GM12878 (cell line): Measurements from ENCODE around the gene SMIM44. TPM values are rescaled to one million over a fixed set of nuclear protein-coding genes. Genes with fewer than 3 reads are reported as not detected.

ENCODE experiments used
- ATAC-seq: fragments of 200-7000 bp; cut with Tn5 transposase; 3 replicates; pipeline ENCODE4 v1.9.1; 2020; ENCODE audit warnings: mild to moderate bottlenecking, moderate library complexity
- BruUV-seq: library from RNA; stranded (reverse); fragments of 400-500 nt; replicated peaks from 2 replicates; lab custom pipeline; 2021; lab: Mats Ljungman, UMichigan
- CTCF ChIA-PET: fragments of 300-600 bp; sonication (Branson Sonifier 250); formaldehyde crosslinking; extraction: SDS; loops from one replicate; lab custom pipeline; 2021; ENCODE audit warnings: inconsistent platforms; lab: Yijun Ruan, JAX
- POLR2A ChIA-PET: fragments of 350-600 bp; formaldehyde crosslinking; extraction: SDS; loops from one replicate; lab custom pipeline; 2021; ENCODE audit warnings: inconsistent platforms; lab: Charles Lee
- RAD21 ChIA-PET: fragments of 300-600 bp; sonication (Branson Sonifier 250); formaldehyde crosslinking; loops from one replicate; lab custom pipeline; 2023; ENCODE audit warnings: antibody characterized with exemption; ENCODE audit not compliant: unreplicated experiment; lab: Charles Lee
- SMC1A ChIA-PET: fragments of 300-600 bp; sonication (Branson Sonifier 250); formaldehyde crosslinking; loops from one replicate; lab custom pipeline; 2023; ENCODE audit not compliant: unreplicated experiment, uncharacterized antibody; lab: Charles Lee
- DNase-seq: peaks from one replicate; pipeline ENCODE4 v3.0.0-alpha.2; 2011; ENCODE audit warnings: low read depth, low spot score
- FAIRE-seq: peaks from 3 replicates; lab custom pipeline; 2011; peaks lifted over from hg19 to GRCh38; lab: Jason Lieb, UNC
- H2AFZ ChIP-seq: 2 replicates; pipeline ENCODE4 v1.6.0; 2011; ENCODE audit warnings: low read depth, low read length, control low read depth; ENCODE audit not compliant: control insufficient read depth
- H3K27ac ChIP-seq: 2 replicates; pipeline ENCODE4 v1.5.1; 2011; ENCODE audit warnings: control low read depth; ENCODE audit not compliant: control insufficient read depth, insufficient read depth
- H3K27me3 ChIP-seq, 2 experiments: replicated peaks in 1 of 2; 2 replicates each; pipeline versions ENCODE4 v1.6.0 to v1.6.1; 2011; ENCODE audit warnings: low read length in 1 of 2; ENCODE audit not compliant: control insufficient read depth in 2 of 2, insufficient read depth in 2 of 2
- H3K36me3 ChIP-seq, 2 experiments: 2 replicates each; pipeline ENCODE4 v1.5.1; 2011; ENCODE audit warnings: low read length in 1 of 2; ENCODE audit not compliant: control insufficient read depth in 2 of 2, insufficient read depth in 2 of 2
- H3K4me1 ChIP-seq: 2 replicates; pipeline ENCODE4 v1.6.1; 2011; ENCODE audit warnings: mild to moderate bottlenecking, low read length, moderate library complexity, mixed read lengths; ENCODE audit not compliant: control insufficient read depth, insufficient read depth
- H3K4me2 ChIP-seq: 2 replicates; pipeline ENCODE4 v1.6.0; 2011; ENCODE audit warnings: control low read depth; ENCODE audit not compliant: control insufficient read depth, insufficient read depth
- H3K4me3 ChIP-seq: fragments of 200-600 bp; sonication (generic); 2 replicates; pipeline ENCODE4 v1.5.1; 2016
- H3K79me2 ChIP-seq: 2 replicates; pipeline ENCODE4 v1.6.0; 2011; ENCODE audit warnings: low read length; ENCODE audit not compliant: control insufficient read depth, insufficient read depth
- H3K9ac ChIP-seq: 2 replicates; pipeline ENCODE4 v1.8.0; 2011; ENCODE audit warnings: low read length, control low read depth, mixed read lengths; ENCODE audit not compliant: control insufficient read depth, insufficient read depth
- H3K9me3 ChIP-seq: replicated peaks from 3 replicates; pipeline ENCODE4 v1.5.1; 2011; ENCODE audit warnings: mild to moderate bottlenecking, low read length; ENCODE audit not compliant: control insufficient read depth, insufficient read depth
- H4K20me1 ChIP-seq: 2 replicates; pipeline ENCODE4 v1.6.0; 2011; ENCODE audit not compliant: control insufficient read depth, insufficient read depth
- ATF2 ChIP-seq: IDR thresholded peaks from 2 replicates; pipeline ENCODE4 v1.6.1; 2012; ENCODE audit warnings: low read length, inconsistent platforms
- CHD1 ChIP-seq: IDR thresholded peaks from 2 replicates; pipeline ENCODE4 v1.6.1; 2012; ENCODE audit warnings: low read depth, low read length, improper control_type of control experiment
- EED ChIP-seq: sonication (generic); IDR thresholded peaks from 2 replicates; pipeline ENCODE4 v1.6.1; 2016; ENCODE audit warnings: antibody characterized with exemption, low read depth
- IRF4 ChIP-seq: IDR thresholded peaks from 2 replicates; pipeline ENCODE4 v1.6.1; 2011; ENCODE audit warnings: low read depth, low read length
- NFXL1 ChIP-seq: fragments of 450-650 bp; IDR thresholded peaks from 2 replicates; pipeline ENCODE4 v1.6.1; 2017; ENCODE audit warnings: antibody characterized with exemption, mild to moderate bottlenecking, borderline replicate concordance
- POLR2A ChIP-seq: IDR thresholded peaks from 2 replicates; pipeline ENCODE4 v1.6.1; 2011; ENCODE audit warnings: low read depth, mild to moderate bottlenecking, low read length
- SMC3 ChIP-seq: IDR thresholded peaks from 2 replicates; pipeline ENCODE4 v1.6.1; 2011; ENCODE audit warnings: low read length, improper control_type of control experiment, borderline replicate concordance
- TAF1 ChIP-seq: IDR thresholded peaks from 2 replicates; pipeline ENCODE4 v1.6.1; 2011; ENCODE audit warnings: mild to moderate bottlenecking, low read depth, low read length, borderline replicate concordance
- ZBED1 ChIP-seq: IDR thresholded peaks from 2 replicates; pipeline ENCODE4 v1.6.1; 2016; ENCODE audit warnings: borderline replicate concordance
- WGBS: methylation state at CpG from one replicate; pipeline ENCODE4 v1.1.6; 2016; ENCODE audit warnings: low lambda C conversion rate; ENCODE audit not compliant: insufficient replicate concordance, insufficient coverage; ENCODE audit errors: missing lambda C conversion rate; 5-methylcytosine and 5-hydroxymethylcytosine counted together
- in situ Hi-C: fragments of 300-500 bp; cut with MboI; formaldehyde crosslinking; loops from 9 replicates; pipeline ENCODE4 v1.14.3; 2018; ENCODE audit warnings: mixed read lengths
- intact Hi-C: fragments of 100-400 bp; cut with micrococcal nuclease; formaldehyde crosslinking; loops from one replicate; pipeline ENCODE4 v1.14.2; 2022; ENCODE audit not compliant: unreplicated experiment
- polyA plus RNA-seq, 11 experiments: library from polyadenylated mRNA; depleted of rRNA in 4 of 11; unstranded in 6 of 11; stranded (reverse) in 5 of 11; fragments of >200 nt; fragmentation: Nextera tagmentation in 4 of 11; fragmentation: Illumina TruSeq in 1 of 11; extraction: Ambion mirVana in 4 of 11; extraction: Trizol in 1 of 11; gene quantifications; 1 replicate in 1 of 11; 2 replicates in 10 of 11; pipeline versions ENCODE4 v1.2.1 to v1.2.3, GENCODE V29; 2011 to 2016; ENCODE audit warnings: inconsistent platforms in 2 of 11, missing spikeins in 2 of 11, low read depth in 1 of 11
- total RNA-seq, 4 experiments: library from RNA; depleted of rRNA in 3 of 4; stranded (reverse); fragments of >200 nt in 3 of 4; fragmentation: Illumina TruSeq in 1 of 4; extraction: Trizol in 1 of 4; gene quantifications; 2 replicates each; pipeline versions ENCODE4 v1.2.1 to v1.2.3, GENCODE V29; 2013 to 2021
- TF ChIP-seq, protein P1 (sequence below): fragments of 450-650 bp; IDR thresholded peaks from 2 replicates; pipeline ENCODE4 v1.6.1; 2016; ENCODE audit warnings: mild to moderate bottlenecking
- TF ChIP-seq, protein P2 (sequence below): fragments of 450-650 bp; IDR thresholded peaks from 2 replicates; pipeline ENCODE4 v1.6.1; 2016; ENCODE audit warnings: mild to moderate bottlenecking

Gene SMIM44
- total and polyA plus RNA-seq, 10 of the 15 experiments (the other 5 are each of a cell fraction or from before 2014, with no cell fraction given), result not detected

- WGBS, result 92% methylated on average over 33 of the region's 37 CpGs
- Histone ChIP-seq H3K4me2 (no peak overlapping the region), H3K4me3 (no peak overlapping the region), H3K9me3 (no peaks in the 10 kb centered on the region), H3K79me2 (peaks cover 5% of the 10 kb centered on the region), H3K27ac (no peak overlapping the region), H2AFZ (no peak overlapping the region), H3K36me3 (peaks cover 3 to 23% of the 10 kb centered on the region in 2 experiments; a peak in 2 of 4 replicates), H3K9ac (no peak overlapping the region), H3K4me1 (peaks cover 4% of the 10 kb centered on the region; the same call in 1 of the 2 replicates), H3K27me3 (no peaks in the 10 kb centered on the region), H4K20me1 (no peaks in the 10 kb centered on the region)
- intact Hi-C loops (no loop called here), in situ Hi-C loops (no loop called here)
- no TSS peak for BruUV-seq
- ChIA-PET SMC1A (no interaction called here), POLR2A (no interaction called here), CTCF (no interaction called here), RAD21 (no interaction called here)
- no peak for ATAC-seq
- FAIRE-seq, result no peak
- no peak for DNase-seq
- TF ChIP-seq NFXL1 (no peak), POLR2A (0 out of 2 replicates have a peak, but pooled peaks have one; percentile 15)
- TF ChIP-seq, protein P1, sequence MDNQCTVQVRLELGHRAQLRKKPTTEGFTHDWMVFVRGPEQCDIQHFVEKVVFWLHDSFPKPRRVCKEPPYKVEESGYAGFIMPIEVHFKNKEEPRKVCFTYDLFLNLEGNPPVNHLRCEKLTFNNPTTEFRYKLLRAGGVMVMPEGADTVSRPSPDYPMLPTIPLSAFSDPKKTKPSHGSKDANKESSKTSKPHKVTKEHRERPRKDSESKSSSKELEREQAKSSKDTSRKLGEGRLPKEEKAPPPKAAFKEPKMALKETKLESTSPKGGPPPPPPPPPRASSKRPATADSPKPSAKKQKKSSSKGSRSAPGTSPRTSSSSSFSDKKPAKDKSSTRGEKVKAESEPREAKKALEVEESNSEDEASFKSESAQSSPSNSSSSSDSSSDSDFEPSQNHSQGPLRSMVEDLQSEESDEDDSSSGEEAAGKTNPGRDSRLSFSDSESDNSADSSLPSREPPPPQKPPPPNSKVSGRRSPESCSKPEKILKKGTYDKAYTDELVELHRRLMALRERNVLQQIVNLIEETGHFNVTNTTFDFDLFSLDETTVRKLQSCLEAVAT, result no peak
Observed at GRCh38 chr19:3520166-3521103, 37.2 kb upstream of the SMIM44 start.

- intact Hi-C loops, result no loop called here
- no peaks in the 10 kb centered on the region for H3K27me3 ChIP-seq
- no TSS peak for BruUV-seq
- no peak overlapping the region for H3K27ac ChIP-seq
- no peaks in the 10 kb centered on the region for H3K9me3 ChIP-seq
- POLR2A ChIA-PET, result no interaction called here
- H3K4me3 ChIP-seq, result no peak overlapping the region
- SMC1A ChIA-PET, result no interaction called here
- peaks cover 3 to 19% of the 10 kb centered on the region in 2 experiments; a peak in 2 of 4 replicates for H3K36me3 ChIP-seq
- peaks cover 5% of the 10 kb centered on the region for H3K79me2 ChIP-seq
- no peaks in the 10 kb centered on the region for H4K20me1 ChIP-seq
- CTCF ChIA-PET, result interaction anchor here (0.6 kb wide), 1 partner anchor 91 kb away, joined by 3 read pairs; no protein-coding TSS in a partner anchor
- no peak overlapping the region for H3K4me2 ChIP-seq
- FAIRE-seq, result no peak
- RAD21 ChIA-PET, result no interaction called here
- DNase-seq, result no peak
- peaks cover 4% of the 10 kb centered on the region; the same call in 1 of the 2 replicates for H3K4me1 ChIP-seq
- no peak for ATAC-seq
- WGBS, result 93% methylated on average over 18 of the region's 18 CpGs
- in situ Hi-C loops, result no loop called here
- no peak overlapping the region for H2AFZ ChIP-seq
- H3K9ac ChIP-seq, result no peak overlapping the region
- TF ChIP-seq TAF1 (no peak), EED (no peak), CHD1 (no peak), ATF2 (no peak), SMC3 (no peak), IRF4 (no peak), ZBED1 (no peak)
- TF ChIP-seq, protein P2, sequence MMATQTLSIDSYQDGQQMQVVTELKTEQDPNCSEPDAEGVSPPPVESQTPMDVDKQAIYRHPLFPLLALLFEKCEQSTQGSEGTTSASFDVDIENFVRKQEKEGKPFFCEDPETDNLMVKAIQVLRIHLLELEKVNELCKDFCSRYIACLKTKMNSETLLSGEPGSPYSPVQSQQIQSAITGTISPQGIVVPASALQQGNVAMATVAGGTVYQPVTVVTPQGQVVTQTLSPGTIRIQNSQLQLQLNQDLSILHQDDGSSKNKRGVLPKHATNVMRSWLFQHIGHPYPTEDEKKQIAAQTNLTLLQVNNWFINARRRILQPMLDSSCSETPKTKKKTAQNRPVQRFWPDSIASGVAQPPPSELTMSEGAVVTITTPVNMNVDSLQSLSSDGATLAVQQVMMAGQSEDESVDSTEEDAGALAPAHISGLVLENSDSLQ, result no peak
Observed at GRCh38 chr19:3519126-3519525, 35.9 kb upstream of the SMIM44 start.
